Fibroblast of pulmonary artery (primary cell): ENCODE results near the gene PDE8A.

ENCODE experiments used
- DNase-seq: peaks from one replicate; pipeline ENCODE4 v3.0.0-alpha.2; 2010; ENCODE audit warnings: low read depth
- H3K4me3 ChIP-seq: replicated peaks from 2 replicates; pipeline ENCODE4 v1.5.1; 2011; ENCODE audit warnings: low read depth, mild to moderate bottlenecking, control low read depth, low read length, moderate library complexity
- CTCF ChIP-seq: IDR thresholded peaks from 2 replicates; pipeline ENCODE4 v1.5.1; 2011; ENCODE audit warnings: mild to moderate bottlenecking, control low read depth, low read length, inconsistent platforms; ENCODE audit errors: missing control alignments

The PDE8A gene

GRCh38 chr15:85071061-85071460 is 89.4 kb downstream of the PDE8A start:
- no peak for DNase-seq
- TF ChIP-seq CTCF: no peak

GRCh38 chr15:85071504-85071903 is 89.8 kb downstream of the PDE8A start:
- H3K4me3 ChIP-seq: no peak overlapping the region
- TF ChIP-seq CTCF: no peak
- no peak for DNase-seq

More at GRCh38 chr15:85071061-85071460, 89.4 kb downstream of the PDE8A start:
- no peak overlapping the region for H3K4me3 ChIP-seq

- DNase-seq: no peak
- TF ChIP-seq CTCF: no peak
- H3K4me3 ChIP-seq: no peak overlapping the region
Measured at GRCh38 chr15:85072917-85073316, 91.3 kb downstream of the PDE8A start.

- no peak for TF ChIP-seq CTCF
- DNase-seq: no peak
Measured at GRCh38 chr15:85073556-85074194, 92.0 kb downstream of the PDE8A start.

GRCh38 chr15:85086855-85087254 is 105.2 kb downstream of the PDE8A start:
- DNase-seq: no peak
- TF ChIP-seq CTCF: no peak
- no peak overlapping the region for H3K4me3 ChIP-seq

More at GRCh38 chr15:85073556-85074194, 92.0 kb downstream of the PDE8A start:
- H3K4me3 ChIP-seq: no peak overlapping the region

- no peak for TF ChIP-seq CTCF
- H3K4me3 ChIP-seq: no peak overlapping the region
- no peak for DNase-seq
Measured at GRCh38 chr15:85088300-85088699, 106.6 kb downstream of the PDE8A start.
